ENCODE data around the gene FIBCD1.

FIBCD1 gene

GRCh38 chr9:130856474-130856873, 82.6 kb downstream of the FIBCD1 start:
- DNase-seq = no peak

- DNase-seq = no peak
Observed at GRCh38 chr9:130854835-130855234, 84.2 kb downstream of the FIBCD1 start.

GRCh38 chr9:130854092-130854491, 85.0 kb downstream of the FIBCD1 start:
- no peak for DNase-seq

DNA sequence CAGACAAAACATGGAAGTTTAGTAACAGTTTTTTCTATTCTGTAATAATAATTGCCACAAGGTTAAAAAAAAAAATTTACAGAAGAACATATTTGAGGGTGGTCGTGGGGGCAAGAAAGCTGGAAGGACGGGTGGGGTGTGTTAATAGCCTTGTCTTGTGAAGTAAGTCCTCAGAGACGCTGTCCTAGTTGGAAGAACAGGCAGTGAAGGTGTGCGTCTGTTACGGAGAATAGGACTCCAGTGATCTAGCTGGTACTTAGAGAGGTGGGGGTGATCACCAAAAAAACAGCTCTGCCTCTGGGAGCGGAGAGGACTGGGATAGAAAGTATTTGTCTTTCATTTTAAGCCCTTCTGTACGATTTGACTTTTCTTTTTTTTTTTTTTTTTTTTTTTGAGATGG, 86.2 kb downstream of the FIBCD1 start:
- no peak for DNase-seq
